GM10266 (cell line): Measurements from ENCODE around the gene TNFAIP6.
"Not testable (repeated sequence)": the region's sequence is repeated elsewhere in the genome, so short reads cannot be mapped to it uniquely, and the experiment has no call there.

Experiments used
- DNase-seq: peaks from one replicate; pipeline ENCODE4 v3.0.0; 2012; ENCODE audit errors: extremely low spot score
- CTCF ChIP-seq: IDR thresholded peaks from 2 replicates; pipeline ENCODE4 v1.5.1; 2012; ENCODE audit warnings: mild to moderate bottlenecking, low read depth; ENCODE audit not compliant: control insufficient read depth, insufficient read depth; ENCODE audit errors: missing control alignments

The TNFAIP6 gene

GRCh38 chr2:151357359-151357758 is at the start of gene TNFAIP6:
Gene TNFAIP6 (plus strand): TSS chr2:151357592. CDS start chr2:151357667, 75 bp downstream.
- DNase-seq: no peak
- no peak for TF ChIP-seq CTCF

GRCh38 chr2:151310313-151310712 is 47.1 kb upstream of the TNFAIP6 start:
- not testable (repeated sequence) for DNase-seq

- not testable (repeated sequence) for DNase-seq
Observed at GRCh38 chr2:151312440-151312839, 45.0 kb upstream of the TNFAIP6 start.

- DNase-seq: no peak
Observed at GRCh38 chr2:151315381-151315903, 42.0 kb upstream of the TNFAIP6 start.

GRCh38 chr2:151325581-151326095 is 31.8 kb upstream of the TNFAIP6 start:
- no peak for DNase-seq
- no peak for TF ChIP-seq CTCF

More at GRCh38 chr2:151315381-151315903, 42.0 kb upstream of the TNFAIP6 start:
- TF ChIP-seq CTCF: no peak

GRCh38 chr2:151326554-151326953 is 30.8 kb upstream of the TNFAIP6 start:
- no peak for DNase-seq
- no peak for TF ChIP-seq CTCF

GRCh38 chr2:151329998-151330397 is 27.4 kb upstream of the TNFAIP6 start:
- TF ChIP-seq CTCF: no peak
- no peak for DNase-seq

- no peak for TF ChIP-seq CTCF
- DNase-seq: no peak
Observed at GRCh38 chr2:151333083-151333482, 24.3 kb upstream of the TNFAIP6 start.
